SK-N-SH (cell line): ENCODE results near the gene ADAMTSL5. TPM values are rescaled to one million over a fixed set of nuclear protein-coding genes. Genes with fewer than 3 reads are reported as not detected.

Experiments
- CTCF ChIA-PET: fragments of 300-600, 350-600 bp; formaldehyde crosslinking; extraction: SDS; loops from one replicate; lab custom pipeline; 2021; lab: Yijun Ruan, JAX
- POLR2A ChIA-PET: fragments of 350-600 bp; sonication (Branson Sonifier 250); formaldehyde crosslinking; extraction: SDS; loops from one replicate; lab custom pipeline; 2020; ENCODE audit warnings: antibody characterized with exemption, inconsistent platforms; lab: Yijun Ruan, JAX
- DNase-seq: peaks from one replicate; pipeline ENCODE4 v3.0.0; 2012
- H2AFZ ChIP-seq: fragments of 200-600 bp; sonication (generic); 2 replicates; pipeline ENCODE4 v1.8.1; 2016; ENCODE audit warnings: antibody characterized with exemption, mild to moderate bottlenecking, low read depth
- H3F3A ChIP-seq: fragments of 200-600 bp; sonication (generic); replicated peaks from 2 replicates; pipeline ENCODE3; 2016; ENCODE audit warnings: antibody characterized with exemption, mild to moderate bottlenecking; ENCODE audit not compliant: insufficient read depth
- H3K27ac ChIP-seq, 2 experiments: fragments of 200-500 bp in 1 of 2; fragments of 200-600 bp in 1 of 2; sonication (Bioruptor generic) in 1 of 2; sonication (generic), shearing (Covaris generic) in 1 of 2; 2 replicates each; pipeline versions ENCODE4 v1.5.1 to v1.6.1; 2014 to 2016; ENCODE audit warnings: low read depth in 2 of 2, inconsistent platforms in 1 of 2, low read length in 1 of 2, mild to moderate bottlenecking in 1 of 2, mixed read lengths in 1 of 2
- H3K27me3 ChIP-seq: fragments of 200-600 bp; sonication (generic), shearing (Covaris generic); 2 replicates; pipeline ENCODE4 v1.6.1; 2016; ENCODE audit warnings: mixed run types; ENCODE audit not compliant: insufficient read depth
- H3K36me3 ChIP-seq, 2 experiments: fragments of 200-500 bp in 1 of 2; fragments of 200-600 bp in 1 of 2; sonication (Bioruptor generic) in 1 of 2; sonication (generic) in 1 of 2; replicated peaks in 1 of 2; 2 replicates each; pipeline versions ENCODE3 to v1.5.1; 2014 to 2016; ENCODE audit warnings: low read length in 1 of 2, mild to moderate bottlenecking in 1 of 2; ENCODE audit not compliant: insufficient read depth in 2 of 2, control insufficient read depth in 1 of 2
- H3K4me1 ChIP-seq, 2 experiments: fragments of 200-500 bp in 1 of 2; fragments of 200-600 bp in 1 of 2; sonication (Bioruptor generic) in 1 of 2; sonication (generic), shearing (Covaris generic) in 1 of 2; 2 replicates each; pipeline versions ENCODE4 v1.5.1 to v1.6.1; 2014 to 2016; ENCODE audit warnings: low read depth in 1 of 2, low read length in 1 of 2, mixed run types in 1 of 2; ENCODE audit not compliant: insufficient read depth in 2 of 2, control insufficient read depth in 1 of 2
- H3K4me2 ChIP-seq: fragments of 200-600 bp; sonication (generic), shearing (Covaris generic); 2 replicates; pipeline ENCODE4 v1.6.1; 2017; ENCODE audit warnings: mixed run types
- H3K4me3 ChIP-seq, 2 experiments: fragments of 200-500 bp in 1 of 2; fragments of 200-600 bp in 1 of 2; sonication (Bioruptor generic) in 1 of 2; sonication (generic), shearing (Covaris generic) in 1 of 2; 2 replicates each; pipeline versions ENCODE4 v1.5.1 to v1.8.1; 2014 to 2016; ENCODE audit warnings: low read depth in 2 of 2, inconsistent platforms in 1 of 2, low read length in 1 of 2, mild to moderate bottlenecking in 1 of 2, mixed read lengths in 1 of 2, moderate library complexity in 1 of 2
- H3K79me2 ChIP-seq: fragments of 200-600 bp; sonication (generic); 2 replicates; pipeline ENCODE4 v1.8.1; 2017; ENCODE audit warnings: mild to moderate bottlenecking; ENCODE audit not compliant: insufficient read depth
- H3K9ac ChIP-seq: fragments of 200-600 bp; sonication (generic); 2 replicates; pipeline ENCODE4 v1.6.1; 2017; ENCODE audit warnings: mixed run types
- H3K9me2 ChIP-seq: fragments of 200-600 bp; sonication (generic); 2 replicates; pipeline ENCODE4 v1.6.1; 2017; ENCODE audit warnings: mixed run types
- H3K9me3 ChIP-seq: fragments of 200-600 bp; sonication (generic); 2 replicates; pipeline ENCODE4 v1.6.1; 2017; ENCODE audit warnings: mixed run types, mild to moderate bottlenecking, moderate library complexity
- H4K20me1 ChIP-seq: fragments of 200-600 bp; sonication (generic); 2 replicates; pipeline ENCODE4 v1.6.1; 2017; ENCODE audit warnings: mild to moderate bottlenecking, mixed run types; ENCODE audit not compliant: insufficient read depth
- ELF1 ChIP-seq: IDR thresholded peaks from 2 replicates; pipeline ENCODE4 v1.4.0; 2012
- GATA2 ChIP-seq: sonication (generic); formaldehyde crosslinking; IDR thresholded peaks from 2 replicates; pipeline ENCODE4 v1.5.0; 2020; ENCODE audit warnings: mild to moderate bottlenecking, missing genetic modification reagents
- MEF2A ChIP-seq: IDR thresholded peaks from 2 replicates; pipeline ENCODE4 v1.4.0; 2012; ENCODE audit warnings: low read depth, borderline replicate concordance
- MXI1 ChIP-seq: IDR thresholded peaks from 2 replicates; pipeline ENCODE4 v1.6.1; 2012; ENCODE audit warnings: mild to moderate bottlenecking, low read depth, low read length, improper control_type of control experiment
- NFIC ChIP-seq: IDR thresholded peaks from 2 replicates; pipeline ENCODE4 v1.4.0; 2012; ENCODE audit warnings: borderline replicate concordance
- RAD21 ChIP-seq: IDR thresholded peaks from 2 replicates; pipeline ENCODE4 v1.6.1; 2012; ENCODE audit warnings: mild to moderate bottlenecking, low read length
- RXRA ChIP-seq: IDR thresholded peaks from 2 replicates; pipeline ENCODE4 v1.4.0; 2012; ENCODE audit warnings: low read depth, mild to moderate bottlenecking, borderline replicate concordance
- SIN3A ChIP-seq: IDR thresholded peaks from 2 replicates; pipeline ENCODE4 v1.6.1; 2012; ENCODE audit warnings: low read depth, mild to moderate bottlenecking, low read length, moderate library complexity, borderline replicate concordance
- TAF1 ChIP-seq: IDR thresholded peaks from 2 replicates; pipeline ENCODE4 v1.6.1; 2012; ENCODE audit warnings: low read depth, mild to moderate bottlenecking, low read length, moderate library complexity, borderline replicate concordance
- TEAD4 ChIP-seq: IDR thresholded peaks from 2 replicates; pipeline ENCODE4 v1.4.0; 2012; ENCODE audit warnings: mild to moderate bottlenecking, borderline replicate concordance; ENCODE audit not compliant: insufficient read depth
- WGBS: methylation state at CpG from one replicate; pipeline ENCODE4 v1.1.6; 2017; ENCODE audit warnings: low lambda C conversion rate; 5-methylcytosine and 5-hydroxymethylcytosine counted together
- polyA plus RNA-seq, 3 experiments: library from polyadenylated mRNA; depleted of rRNA; stranded (reverse); fragments of >200 nt; gene quantifications; 2 replicates each; pipeline ENCODE4 v1.2.3, GENCODE V29; 2012
- TF ChIP-seq, protein P1 (sequence below): IDR thresholded peaks from 2 replicates; pipeline ENCODE4 v1.4.0; 2012; ENCODE audit warnings: low read depth, borderline replicate concordance
- TF ChIP-seq, protein P2 (sequence below): fragments of 150-350 bp; IDR thresholded peaks from 2 replicates; pipeline ENCODE4 v1.6.1; 2016; ENCODE audit warnings: mild to moderate bottlenecking, low read depth, low read length
- TF ChIP-seq, protein P3 (sequence below): IDR thresholded peaks from 2 replicates; pipeline ENCODE4 v1.6.1; 2012; ENCODE audit warnings: mild to moderate bottlenecking, low read depth, low read length, moderate library complexity

The ADAMTSL5 gene
- polyA plus RNA-seq, 1 of the 3 experiments (the other 2 are of a cell fraction) = 5.7 TPM

DNA sequence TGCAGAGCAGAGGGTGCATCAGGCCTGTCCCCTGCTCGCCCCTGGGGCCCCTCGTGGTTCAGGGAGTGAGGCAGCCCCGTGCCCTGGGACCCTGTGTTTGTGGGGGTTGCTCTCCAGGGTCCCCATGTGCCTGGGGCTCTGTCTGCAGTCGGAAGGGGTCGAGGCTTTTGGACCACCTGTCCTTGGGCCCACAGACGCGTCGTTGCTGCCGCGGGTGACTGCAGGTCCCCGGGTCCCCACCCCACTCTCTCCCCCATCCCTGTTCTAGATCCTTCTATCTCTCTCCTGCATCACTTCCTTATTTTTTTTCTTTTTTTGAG, 24.6 kb downstream of the ADAMTSL5 start (continued):
- TF ChIP-seq, protein P1, sequence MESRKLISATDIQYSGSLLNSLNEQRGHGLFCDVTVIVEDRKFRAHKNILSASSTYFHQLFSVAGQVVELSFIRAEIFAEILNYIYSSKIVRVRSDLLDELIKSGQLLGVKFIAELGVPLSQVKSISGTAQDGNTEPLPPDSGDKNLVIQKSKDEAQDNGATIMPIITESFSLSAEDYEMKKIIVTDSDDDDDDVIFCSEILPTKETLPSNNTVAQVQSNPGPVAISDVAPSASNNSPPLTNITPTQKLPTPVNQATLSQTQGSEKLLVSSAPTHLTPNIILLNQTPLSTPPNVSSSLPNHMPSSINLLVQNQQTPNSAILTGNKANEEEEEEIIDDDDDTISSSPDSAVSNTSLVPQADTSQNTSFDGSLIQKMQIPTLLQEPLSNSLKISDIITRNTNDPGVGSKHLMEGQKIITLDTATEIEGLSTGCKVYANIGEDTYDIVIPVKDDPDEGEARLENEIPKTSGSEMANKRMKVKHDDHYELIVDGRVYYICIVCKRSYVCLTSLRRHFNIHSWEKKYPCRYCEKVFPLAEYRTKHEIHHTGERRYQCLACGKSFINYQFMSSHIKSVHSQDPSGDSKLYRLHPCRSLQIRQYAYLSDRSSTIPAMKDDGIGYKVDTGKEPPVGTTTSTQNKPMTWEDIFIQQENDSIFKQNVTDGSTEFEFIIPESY = no peak
- TF ChIP-seq TEAD4 (no peak), GATA2 (CRISPR knock-in tag) (no peak), ELF1 (no peak)

DNA sequence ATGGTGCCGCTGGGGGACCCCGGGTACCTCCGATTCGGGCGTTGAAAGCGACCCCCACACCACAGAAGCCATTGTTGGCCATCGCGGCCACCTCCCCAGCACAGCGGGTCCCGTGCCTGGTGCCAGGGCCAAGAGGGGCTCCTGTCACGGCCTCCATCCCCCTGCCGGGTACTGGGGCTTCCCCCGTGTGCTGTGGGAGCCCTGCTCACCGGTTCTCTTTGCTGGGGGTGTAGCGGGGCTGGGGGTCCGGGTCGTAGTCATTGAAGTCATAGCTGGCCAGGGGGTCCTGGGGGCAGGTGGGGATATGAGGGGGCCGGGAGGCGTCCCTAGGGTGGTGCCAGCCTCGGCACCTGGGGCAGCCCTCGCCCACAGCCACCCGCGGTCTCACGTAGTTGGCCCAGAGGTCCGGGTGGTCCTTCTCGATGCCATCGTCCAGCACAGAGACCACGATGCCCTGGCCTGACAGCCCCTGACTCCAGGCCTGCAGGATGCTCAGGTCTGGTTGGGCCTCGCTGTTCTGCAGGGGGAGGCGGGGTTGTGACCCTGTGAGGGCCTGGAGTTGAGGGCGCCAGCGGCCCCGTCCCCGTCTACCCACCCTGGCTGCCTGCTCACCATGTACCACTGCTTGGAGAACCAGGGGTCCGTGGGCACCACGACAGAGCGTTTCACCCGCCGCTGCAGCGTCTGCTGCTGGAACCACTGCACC, 25.1 kb downstream of the ADAMTSL5 start:
- DNase-seq = no peak
- Histone ChIP-seq H3K36me3 (no peaks in the 10 kb centered on the region), H3K4me1 (peaks cover 5 to 15% of the 10 kb centered on the region in 2 experiments; a peak in 2 of 4 replicates), H3K27ac (no peak overlapping the region), H3F3A (no peaks in the 10 kb centered on the region), H4K20me1 (no peaks in the 10 kb centered on the region), H3K9me3 (no peaks in the 10 kb centered on the region), H3K27me3 (no peaks in the 10 kb centered on the region), H3K79me2 (no peaks in the 10 kb centered on the region), H3K9me2 (no peaks in the 10 kb centered on the region), H3K9ac (no peak overlapping the region), H3K4me2 (no peak overlapping the region), H2AFZ (no peak overlapping the region), H3K4me3 (no peak overlapping the region)
- POLR2A ChIA-PET = no interaction called here
- TF ChIP-seq, protein P2, sequence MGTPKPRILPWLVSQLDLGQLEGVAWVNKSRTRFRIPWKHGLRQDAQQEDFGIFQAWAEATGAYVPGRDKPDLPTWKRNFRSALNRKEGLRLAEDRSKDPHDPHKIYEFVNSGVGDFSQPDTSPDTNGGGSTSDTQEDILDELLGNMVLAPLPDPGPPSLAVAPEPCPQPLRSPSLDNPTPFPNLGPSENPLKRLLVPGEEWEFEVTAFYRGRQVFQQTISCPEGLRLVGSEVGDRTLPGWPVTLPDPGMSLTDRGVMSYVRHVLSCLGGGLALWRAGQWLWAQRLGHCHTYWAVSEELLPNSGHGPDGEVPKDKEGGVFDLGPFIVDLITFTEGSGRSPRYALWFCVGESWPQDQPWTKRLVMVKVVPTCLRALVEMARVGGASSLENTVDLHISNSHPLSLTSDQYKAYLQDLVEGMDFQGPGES = no peak
- TF ChIP-seq SIN3A (no peak), RXRA (no peak), MEF2A (no peak), TAF1 (no peak), GATA2 (CRISPR knock-in tag) (no peak), TEAD4 (no peak), RAD21 (no peak), NFIC (no peak), MXI1 (no peak)
- TF ChIP-seq, protein P1 = no peak
- TF ChIP-seq, protein P3, sequence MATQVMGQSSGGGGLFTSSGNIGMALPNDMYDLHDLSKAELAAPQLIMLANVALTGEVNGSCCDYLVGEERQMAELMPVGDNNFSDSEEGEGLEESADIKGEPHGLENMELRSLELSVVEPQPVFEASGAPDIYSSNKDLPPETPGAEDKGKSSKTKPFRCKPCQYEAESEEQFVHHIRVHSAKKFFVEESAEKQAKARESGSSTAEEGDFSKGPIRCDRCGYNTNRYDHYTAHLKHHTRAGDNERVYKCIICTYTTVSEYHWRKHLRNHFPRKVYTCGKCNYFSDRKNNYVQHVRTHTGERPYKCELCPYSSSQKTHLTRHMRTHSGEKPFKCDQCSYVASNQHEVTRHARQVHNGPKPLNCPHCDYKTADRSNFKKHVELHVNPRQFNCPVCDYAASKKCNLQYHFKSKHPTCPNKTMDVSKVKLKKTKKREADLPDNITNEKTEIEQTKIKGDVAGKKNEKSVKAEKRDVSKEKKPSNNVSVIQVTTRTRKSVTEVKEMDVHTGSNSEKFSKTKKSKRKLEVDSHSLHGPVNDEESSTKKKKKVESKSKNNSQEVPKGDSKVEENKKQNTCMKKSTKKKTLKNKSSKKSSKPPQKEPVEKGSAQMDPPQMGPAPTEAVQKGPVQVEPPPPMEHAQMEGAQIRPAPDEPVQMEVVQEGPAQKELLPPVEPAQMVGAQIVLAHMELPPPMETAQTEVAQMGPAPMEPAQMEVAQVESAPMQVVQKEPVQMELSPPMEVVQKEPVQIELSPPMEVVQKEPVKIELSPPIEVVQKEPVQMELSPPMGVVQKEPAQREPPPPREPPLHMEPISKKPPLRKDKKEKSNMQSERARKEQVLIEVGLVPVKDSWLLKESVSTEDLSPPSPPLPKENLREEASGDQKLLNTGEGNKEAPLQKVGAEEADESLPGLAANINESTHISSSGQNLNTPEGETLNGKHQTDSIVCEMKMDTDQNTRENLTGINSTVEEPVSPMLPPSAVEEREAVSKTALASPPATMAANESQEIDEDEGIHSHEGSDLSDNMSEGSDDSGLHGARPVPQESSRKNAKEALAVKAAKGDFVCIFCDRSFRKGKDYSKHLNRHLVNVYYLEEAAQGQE = no peak
- 88% methylated on average over 23 of the region's 40 CpGs for WGBS
- CTCF ChIA-PET = no interaction called here
